A549 (cell line): ENCODE measurements around the gene MRPL20. TPM values are rescaled to one million over a fixed set of nuclear protein-coding genes. Genes with fewer than 3 reads are reported as not detected.

ENCODE experiments used
- ATAC-seq, 2 experiments: fragments of 200-7000 bp in 1 of 2; fragments of >200 bp in 1 of 2; cut with Nextera tagmentation in 1 of 2; cut with Tn5 transposase in 1 of 2; 3 replicates each; pipeline versions ENCODE4 v1.8.0 to v1.9.1; 2018 to 2020; ENCODE audit warnings: mild to moderate bottlenecking in 1 of 2, moderate library complexity in 1 of 2
- CTCF ChIA-PET: fragments of 300-600 bp; sonication (Branson Sonifier 250); formaldehyde crosslinking; extraction: SDS; loops from one replicate; lab custom pipeline; 2021; ENCODE audit warnings: antibody characterized with exemption, inconsistent platforms; lab: Yijun Ruan, JAX
- POLR2A ChIA-PET: fragments of 350-600 bp; formaldehyde crosslinking; extraction: SDS; loops from one replicate; lab custom pipeline; 2021; ENCODE audit warnings: antibody characterized with exemption, inconsistent platforms; lab: Yijun Ruan, JAX
- DNase-seq, 2 experiments: peaks; one replicate each; pipeline versions ENCODE4 v3.0.0 to v3.0.0-alpha.2; 2011 to 2016; ENCODE audit warnings: low read depth in 1 of 2, low spot score in 1 of 2
- FAIRE-seq: peaks from 2 replicates; lab custom pipeline; 2011; peaks lifted over from hg19 to GRCh38; lab: Jason Lieb, UNC
- H3K27ac ChIP-seq, 2 experiments: fragments of >200 bp; sonication (Bioruptor Twin); formaldehyde crosslinking; 3 replicates each; pipeline ENCODE4 v1.5.1; 2016 to 2017
- H3K4me1 ChIP-seq: fragments of >200 bp; sonication (Bioruptor Twin); formaldehyde crosslinking; 3 replicates; pipeline ENCODE4 v1.6.1; 2016
- H3K4me2 ChIP-seq: fragments of >200 bp; sonication (Bioruptor Twin); formaldehyde crosslinking; 3 replicates; pipeline ENCODE4 v1.6.1; 2016
- H3K4me3 ChIP-seq: fragments of >200 bp; sonication (Bioruptor Twin); formaldehyde crosslinking; 3 replicates; pipeline ENCODE4 v1.5.1; 2016
- H3K9me3 ChIP-seq: fragments of >200 bp; sonication (Bioruptor Twin); formaldehyde crosslinking; 3 replicates; pipeline ENCODE4 v1.6.1; 2016
- CBX8 ChIP-seq: fragments of 200-600 bp; sonication (generic); IDR thresholded peaks from 2 replicates; pipeline ENCODE4 v1.6.1; 2016
- E2F6 ChIP-seq: IDR thresholded peaks from 2 replicates; pipeline ENCODE4 v1.6.1; 2012; ENCODE audit warnings: low read depth, borderline replicate concordance
- EHF ChIP-seq: fragments of 250-450 bp; sonication (Bioruptor Pico); IDR thresholded peaks from 2 replicates; pipeline ENCODE4 v1.5.0; 2020; ENCODE audit warnings: mild to moderate bottlenecking
- EHMT2 ChIP-seq: fragments of 200-600 bp; sonication (generic); IDR thresholded peaks from 2 replicates; pipeline ENCODE4 v1.6.1; 2016; ENCODE audit warnings: antibody characterized with exemption, low read depth, mild to moderate bottlenecking, moderate library complexity
- ESRRA ChIP-seq: fragments of 150-350 bp; IDR thresholded peaks from 2 replicates; pipeline ENCODE4 v1.6.1; 2014; ENCODE audit warnings: mild to moderate bottlenecking, low read length, borderline replicate concordance
- HEYL ChIP-seq: fragments of 250-450 bp; sonication (Bioruptor Pico); IDR thresholded peaks from 2 replicates; pipeline ENCODE4 v1.8.0; 2021; ENCODE audit warnings: mild to moderate bottlenecking, moderate library complexity
- HOXA7 ChIP-seq: fragments of 250-450 bp; sonication (Bioruptor Pico); IDR thresholded peaks from 2 replicates; pipeline ENCODE4 v1.5.0; 2020; ENCODE audit warnings: mild to moderate bottlenecking, moderate library complexity
- HOXB13 ChIP-seq: fragments of 250-450 bp; sonication (Bioruptor Pico); IDR thresholded peaks from 2 replicates; pipeline ENCODE4 v1.5.0; 2020; ENCODE audit warnings: low read depth, mild to moderate bottlenecking, moderate library complexity
- NPAS2 ChIP-seq: fragments of 250-450 bp; sonication (Bioruptor Pico); IDR thresholded peaks from 2 replicates; pipeline ENCODE4 v1.8.0; 2022; ENCODE audit warnings: mild to moderate bottlenecking, moderate library complexity, borderline replicate concordance
- PHF8 ChIP-seq: fragments of 200-600 bp; sonication (generic); IDR thresholded peaks from 2 replicates; pipeline ENCODE4 v1.6.1; 2016; ENCODE audit warnings: low read depth, mild to moderate bottlenecking, antibody characterized with exemption, moderate library complexity, borderline replicate concordance
- POLR2A ChIP-seq: IDR thresholded peaks from 2 replicates; pipeline ENCODE4 v1.6.1; 2012; ENCODE audit warnings: mild to moderate bottlenecking, low read length
- RAD21 ChIP-seq, 2 experiments: fragments of >200 bp in 1 of 2; sonication (Bioruptor Twin) in 1 of 2; formaldehyde crosslinking in 1 of 2; IDR thresholded peaks in 1 of 2; conservative IDR thresholded peaks in 1 of 2; 2 replicates in 1 of 2; 3 replicates in 1 of 2; pipeline ENCODE4 v1.6.1; 2012 to 2018; ENCODE audit warnings: inconsistent platforms in 1 of 2
- REST ChIP-seq: fragments of 200-600 bp; sonication (generic); IDR thresholded peaks from 2 replicates; pipeline ENCODE4 v1.6.1; 2016; ENCODE audit warnings: antibody characterized with exemption, mild to moderate bottlenecking, moderate library complexity
- RNF2 ChIP-seq: fragments of 200-600 bp; sonication (generic); IDR thresholded peaks from 2 replicates; pipeline ENCODE4 v1.6.1; 2016; ENCODE audit warnings: low read depth, mild to moderate bottlenecking, antibody characterized with exemption, moderate library complexity, borderline replicate concordance
- SMC3 ChIP-seq: fragments of >200 bp; sonication (Bioruptor Twin); formaldehyde crosslinking; IDR thresholded peaks from 3 replicates; pipeline ENCODE4 v1.6.1; 2018; ENCODE audit warnings: inconsistent platforms
- TFCP2L1 ChIP-seq: fragments of 250-450 bp; sonication (Bioruptor Pico); IDR thresholded peaks from 2 replicates; pipeline ENCODE4 v1.5.0; 2021; ENCODE audit warnings: mild to moderate bottlenecking
- USF2 ChIP-seq: fragments of 450-650 bp; IDR thresholded peaks from 2 replicates; pipeline ENCODE4 v1.6.1; 2014; ENCODE audit warnings: antibody characterized with exemption
- ZNF302 ChIP-seq: fragments of 250-450 bp; sonication (Bioruptor Pico); IDR thresholded peaks from 2 replicates; pipeline ENCODE4 v1.9.0; 2021; ENCODE audit warnings: inconsistent platforms, mild to moderate bottlenecking, moderate library complexity
- ZSCAN20 ChIP-seq: fragments of 250-450 bp; sonication (Bioruptor Pico); IDR thresholded peaks from 2 replicates; pipeline ENCODE4 v1.8.0; 2022; ENCODE audit warnings: mild to moderate bottlenecking, moderate library complexity
- WGBS: methylation state at CpG from one replicate; pipeline ENCODE4 v1.1.6; 2017; ENCODE audit errors: missing lambda C conversion rate; 5-methylcytosine and 5-hydroxymethylcytosine counted together
- polyA plus RNA-seq, 4 experiments: library from polyadenylated mRNA; depleted of rRNA in 3 of 4; stranded (reverse); fragments of >200 nt; fragmentation: RNase III in 1 of 4; extraction: RNeasy Plus Mini Kit Qiagen cat#74134 plus additional on column Dnase treatment in 1 of 4; gene quantifications; 2 replicates in 3 of 4; 3 replicates in 1 of 4; pipeline ENCODE4 v1.2.3, GENCODE V29; 2011 to 2017

MRPL20 gene
- polyA plus RNA-seq, 2 of the 4 experiments (the other 2 are of a cell fraction), result 158 to 163 TPM

- FAIRE-seq, result no peak
Measured at GRCh38 chr1:1359664-1360468, 47.2 kb downstream of the MRPL20 start.

GRCh38 chr1:1359308-1359663, 47.8 kb downstream of the MRPL20 start:
- H3K4me2 ChIP-seq, result no peak overlapping the region
- DNase-seq, result no peak
- H3K9me3 ChIP-seq, result no peaks in the 10 kb centered on the region
- ChIA-PET POLR2A (interaction anchor here (0.5 kb wide), 1 partner anchor 11 kb away, joined by 3 read pairs; no protein-coding TSS in a partner anchor), CTCF (interaction anchor here (2.4 kb wide), 1 partner anchor 12 kb away, joined by 17 read pairs; no protein-coding TSS in a partner anchor)
- H3K4me3 ChIP-seq, result no peak overlapping the region
- TF ChIP-seq POLR2A (no peak), RAD21 (conservative IDR thresholded peaks at IDR 0.05 in 1 of 2, IDR thresholded peaks at IDR 0.05 in 1 of 2) (no peak), ESRRA (no peak), SMC3 (no peak), TFCP2L1 (CRISPR knock-in tag) (no peak), RNF2 (no peak), NPAS2 (CRISPR knock-in tag) (no peak), PHF8 (no peak), ZNF302 (CRISPR knock-in tag) (no peak), USF2 (no peak), ZSCAN20 (no peak), HOXA7 (CRISPR knock-in tag) (no peak), HEYL (CRISPR knock-in tag) (no peak)
- WGBS, result 99% methylated on average over 5 of the region's 6 CpGs
- H3K4me1 ChIP-seq, result peaks cover 25% of the 10 kb centered on the region
- ATAC-seq, result no peak
- H3K27ac ChIP-seq, result peak overlapping the region in 1 of 2 experiments; percentile 26; a peak in 1 of 6 replicates
- FAIRE-seq, result no peak

More at GRCh38 chr1:1359664-1360468, 47.2 kb downstream of the MRPL20 start:
- H3K4me1 ChIP-seq, result peaks cover 24% of the 10 kb centered on the region; the same call in 2 of the 3 replicates
- ChIA-PET CTCF (interaction anchor here (2.4 kb wide), 1 partner anchor 12 kb away, joined by 17 read pairs; no protein-coding TSS in a partner anchor), POLR2A (no interaction called here)
- H3K27ac ChIP-seq, result peak overlapping the region in 1 of 2 experiments; percentile 81; a peak in 3 of 6 replicates
- H3K4me2 ChIP-seq, result peak overlapping the region; percentile 25; the same call in 1 of the 3 replicates
- ATAC-seq (peak; percentile 3 to 9; a peak in 3 of 6 replicates), DNase-seq (no peak)
- no peak overlapping the region for H3K4me3 ChIP-seq
- TF ChIP-seq HOXB13 (CRISPR knock-in tag), result no peak
- TF ChIP-seq REST, result no peak
- TF ChIP-seq E2F6, result no peak
- no peak for TF ChIP-seq CBX8
- no peak for TF ChIP-seq RNF2
- TF ChIP-seq EHMT2, result no peak
- TF ChIP-seq EHF, result no peak
- no peaks in the 10 kb centered on the region for H3K9me3 ChIP-seq
- WGBS, result 87% methylated on average over 11 of the region's 28 CpGs
